Tibial nerve (tissue), 4 donors: ENCODE data around the gene TMEM129. TPM values are rescaled to one million over a fixed set of nuclear protein-coding genes. Genes with fewer than 3 reads are reported as not detected.

Experiments used
- DNase-seq, 2 donors: peaks; one replicate each; pipeline ENCODE4 v3.0.0-alpha.2; 2019; ENCODE audit warnings: low spot score in 2 of 2
- H3K27ac ChIP-seq, 4 donors: fragments of 200-600 bp; sonication (generic) in 3 of 4; one replicate each; pipeline ENCODE4 v1.5.1; 2017 to 2019; ENCODE audit warnings: mild to moderate bottlenecking in 1 of 4
- H3K27me3 ChIP-seq, 2 donors: fragments of 200-600 bp; sonication (generic) in 1 of 2; one replicate each; pipeline versions ENCODE4 v1.5.1 to v1.6.0; 2017 to 2019
- H3K36me3 ChIP-seq, 3 donors: fragments of 200-600 bp; sonication (generic); one replicate each; pipeline ENCODE4 v1.5.1; 2018 to 2019
- H3K4me1 ChIP-seq, 4 donors: fragments of 200-600 bp; sonication (generic) in 3 of 4; one replicate each; pipeline ENCODE4 v1.5.1; 2017 to 2019
- H3K4me3 ChIP-seq, 4 donors: fragments of 200-600 bp; sonication (generic) in 3 of 4; one replicate each; pipeline ENCODE4 v1.5.1; 2017 to 2019; ENCODE audit warnings: mild to moderate bottlenecking in 1 of 4, moderate library complexity in 1 of 4
- H3K9me3 ChIP-seq, 4 donors: fragments of 200-600 bp; sonication (generic) in 3 of 4; one replicate each; pipeline ENCODE4 v1.5.1; 2017 to 2019
- CTCF ChIP-seq, 5 experiments: fragments of 200-600 bp in 3 of 5; fragments of 450-650 bp in 2 of 5; sonication (generic) in 3 of 5; IDR thresholded peaks; one replicate each; pipeline ENCODE4 v1.5.1; 2016 to 2019; ENCODE audit warnings: antibody characterized with exemption in 5 of 5, mild to moderate bottlenecking in 3 of 5, moderate library complexity in 2 of 5
- EP300 ChIP-seq, 2 donors: sonication (generic); formaldehyde crosslinking; IDR thresholded peaks; one replicate each; pipeline ENCODE4 v1.6.1; 2017; ENCODE audit warnings: antibody characterized with exemption in 2 of 2, mild to moderate bottlenecking in 1 of 2
- POLR2A ChIP-seq, 2 donors: fragments of 450-650 bp; IDR thresholded peaks; one replicate each; pipeline ENCODE4 v1.6.1; 2017; ENCODE audit warnings: antibody characterized with exemption in 2 of 2, mild to moderate bottlenecking in 2 of 2, moderate library complexity in 2 of 2
- WGBS, 2 donors: methylation state at CpG; one replicate each; pipeline ENCODE4 v1.1.5; 2018; 5-methylcytosine and 5-hydroxymethylcytosine counted together
- total RNA-seq, 4 donors: library from RNA; depleted of rRNA; stranded (reverse); fragments of >200 nt; gene quantifications; one replicate each; pipeline ENCODE4 v1.1.0, GENCODE V29; 2016

TMEM129 gene
- total RNA-seq, 4 donors from 2014 or later, result 60.1 to 88.5 (median 82.2) TPM

DNA sequence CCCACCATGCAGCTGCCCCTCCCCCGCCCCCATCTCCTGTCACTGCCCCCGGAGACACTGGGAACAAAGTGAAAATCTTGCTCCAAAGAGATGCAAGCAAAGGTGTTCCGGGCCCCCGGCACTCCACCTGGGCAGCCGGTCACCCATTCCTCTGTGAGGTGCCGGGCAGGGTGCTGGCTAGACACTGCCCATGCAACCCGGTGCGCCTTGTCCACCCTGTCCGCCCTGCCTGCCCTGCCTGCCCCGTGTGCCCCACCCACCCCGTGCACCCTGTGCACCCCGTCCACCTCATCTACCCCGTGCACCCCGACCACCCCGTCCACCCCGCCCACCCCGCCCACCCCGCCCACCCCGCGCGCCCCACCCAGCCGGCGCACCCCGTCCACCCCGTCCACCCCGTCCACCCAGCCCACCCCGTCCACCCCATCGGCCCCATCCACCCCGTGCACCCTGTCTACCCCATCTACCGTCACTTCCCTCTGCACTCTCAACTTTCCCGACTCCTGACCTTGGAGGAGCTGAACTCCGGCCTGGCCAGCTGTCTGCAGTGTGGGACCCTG lies 40.1 kb upstream of the TMEM129 start:
- TF ChIP-seq EP300 (IDR thresholded peaks at IDR 0.05), result no peak
- TF ChIP-seq POLR2A (IDR thresholded peaks at IDR 0.05), result no peak
- TF ChIP-seq CTCF (IDR thresholded peaks at IDR 0.05), result no peak
- 72% methylated on average over 15 to 23 of the region's 32 CpGs for WGBS, 2 donors
- H3K27me3 ChIP-seq, result peaks cover 0 to 39% of the 10 kb centered on the region in 2 donors

GRCh38 chr4:1760521-1761071 lies 39.5 kb upstream of the TMEM129 start:
- DNase-seq, result no peak
- WGBS, 2 donors, result 19 to 23% methylated on average over 9 to 18 of the region's 25 CpGs
- peaks cover 0 to 33% of the 10 kb centered on the region in 2 donors for H3K27me3 ChIP-seq
- H3K36me3 ChIP-seq, result no peaks in the 10 kb centered on the region
- TF ChIP-seq CTCF (IDR thresholded peaks at IDR 0.05) (no peak), EP300 (IDR thresholded peaks at IDR 0.05) (no peak), POLR2A (IDR thresholded peaks at IDR 0.05) (no peak)
- H3K4me1 ChIP-seq, result peaks cover 0 to 25% (median 13%) of the 10 kb centered on the region in 4 donors
- H3K9me3 ChIP-seq, result no peaks in the 10 kb centered on the region
- no peak overlapping the region for H3K27ac ChIP-seq
- H3K4me3 ChIP-seq, result no peak overlapping the region

More for the DNA sequence above, 40.1 kb upstream of the TMEM129 start:
- DNase-seq, result no peak
- H3K27ac ChIP-seq, result no peak overlapping the region
- peaks cover 0 to 28% (median 13%) of the 10 kb centered on the region in 4 donors for H3K4me1 ChIP-seq
- H3K36me3 ChIP-seq, result no peaks in the 10 kb centered on the region
- no peak overlapping the region for H3K4me3 ChIP-seq
- no peaks in the 10 kb centered on the region for H3K9me3 ChIP-seq

DNA sequence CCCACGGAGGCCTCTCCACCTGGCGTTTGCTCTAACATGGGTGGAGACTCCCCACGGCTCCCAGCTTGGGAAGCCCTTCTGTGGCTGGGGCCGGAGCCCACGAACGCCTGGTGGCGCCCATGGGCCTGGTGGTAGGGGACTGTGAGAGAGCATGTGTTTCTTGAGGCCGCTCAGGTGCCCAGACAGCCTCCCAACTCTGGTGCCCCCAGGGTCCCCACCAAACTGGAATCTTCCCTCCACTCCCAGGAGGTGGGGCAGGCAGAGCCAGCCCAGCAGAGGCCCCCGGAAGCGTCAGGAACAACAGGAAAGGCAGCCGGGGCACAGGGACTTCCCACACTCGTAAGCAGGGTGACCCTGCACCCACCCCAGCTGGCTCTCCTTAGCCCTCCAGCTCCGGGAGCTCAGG lies 38.7 kb upstream of the TMEM129 start:
- H3K27me3 ChIP-seq, result peaks cover 0 to 27% of the 10 kb centered on the region in 2 donors
- no peak for DNase-seq
- H3K9me3 ChIP-seq, result no peaks in the 10 kb centered on the region
- no peak overlapping the region for H3K4me3 ChIP-seq
- peaks cover 0 to 25% (median 13%) of the 10 kb centered on the region in 4 donors for H3K4me1 ChIP-seq
- WGBS, 2 donors, result 77 to 78% methylated on average over 13 of the region's 13 CpGs
- no peaks in the 10 kb centered on the region for H3K36me3 ChIP-seq
- no peak for TF ChIP-seq EP300 (IDR thresholded peaks at IDR 0.05)
- TF ChIP-seq CTCF (IDR thresholded peaks at IDR 0.05), result no peak
- TF ChIP-seq POLR2A (IDR thresholded peaks at IDR 0.05), result no peak
- peak overlapping the region in 1 of 4 donors; percentile 21 for H3K27ac ChIP-seq

GRCh38 chr4:1759170-1759817 lies 38.2 kb upstream of the TMEM129 start:
- Histone ChIP-seq H3K36me3 (no peaks in the 10 kb centered on the region), H3K27ac (peak overlapping the region in 1 of 4 donors; percentile 21), H3K4me3 (no peak overlapping the region), H3K9me3 (no peaks in the 10 kb centered on the region), H3K27me3 (peaks cover 0 to 22% of the 10 kb centered on the region in 2 donors), H3K4me1 (peaks cover 0 to 24% (median 13%) of the 10 kb centered on the region in 4 donors)
- DNase-seq, result no peak
- TF ChIP-seq CTCF (IDR thresholded peaks at IDR 0.05) (no peak), POLR2A (IDR thresholded peaks at IDR 0.05) (no peak), EP300 (IDR thresholded peaks at IDR 0.05) (no peak)
- 79 to 84% methylated on average over 13 to 19 of the region's 19 CpGs for WGBS, 2 donors
